Activated naive CD8-positive, alpha-beta T cell treated with anti-CD3 and anti-CD28 coated beads for 36 hours (primary cell): ENCODE results near the gene VSTM5. TPM values are rescaled to one million over a fixed set of nuclear protein-coding genes. Genes with fewer than 3 reads are reported as not detected.
"Not testable (repeated sequence)": the region's sequence is repeated elsewhere in the genome, so short reads cannot be mapped to it uniquely, and the experiment has no call there.

ENCODE experiments used
- DNase-seq: peaks from one replicate; pipeline ENCODE4 v3.0.0; 2021
- H3K27ac Mint-ChIP-seq: one replicate; pipeline ENCODE4 v1.8.0; 2022; ENCODE audit warnings: mild to moderate bottlenecking, moderate library complexity, mixed read lengths
- H3K27me3 Mint-ChIP-seq: one replicate; pipeline ENCODE4 v1.8.0; 2022; ENCODE audit warnings: mild to moderate bottlenecking, mixed read lengths
- H3K36me3 Mint-ChIP-seq: one replicate; pipeline ENCODE4 v1.8.0; 2021; ENCODE audit warnings: mild to moderate bottlenecking, mixed read lengths
- H3K4me1 Mint-ChIP-seq: one replicate; pipeline ENCODE4 v1.8.0; 2021; ENCODE audit warnings: mixed read lengths
- H3K4me3 Mint-ChIP-seq: one replicate; pipeline ENCODE4 v1.8.0; 2022; ENCODE audit warnings: mild to moderate bottlenecking, moderate library complexity, mixed read lengths
- H3K9me3 Mint-ChIP-seq: one replicate; pipeline ENCODE4 v1.8.0; 2022; ENCODE audit warnings: mixed read lengths
- total RNA-seq, 2 experiments: library from RNA; stranded (reverse); gene quantifications; one replicate each; pipeline ENCODE4 v1.2.3, GENCODE V29; 2021

The VSTM5 gene
- not detected for total RNA-seq

DNA sequence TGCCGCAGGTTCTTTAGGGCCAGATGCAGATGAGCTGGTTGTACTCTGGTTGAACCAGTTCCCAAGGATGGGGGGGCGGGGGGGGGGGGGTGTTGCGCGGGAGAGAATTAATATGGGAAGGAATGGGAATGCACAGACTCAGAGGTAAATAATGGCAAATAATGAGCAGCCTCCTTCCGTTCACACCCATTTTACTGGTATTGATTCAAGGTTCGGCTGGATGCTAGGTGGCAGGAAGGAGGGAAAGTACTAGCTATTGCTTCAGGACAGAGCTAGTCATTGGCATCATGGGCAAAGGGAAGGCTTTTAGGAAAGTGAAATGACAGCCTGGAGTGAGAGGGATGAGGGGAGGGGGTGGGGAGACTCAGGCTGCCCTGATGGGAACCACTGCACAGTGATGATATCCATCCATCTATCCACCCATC is at the start of gene VSTM5:
TSS of gene VSTM5 (minus strand) at position 25 of the 425 bp plus-strand sequence. CDS start 116 bp downstream, outside the sequence.
- no peak for DNase-seq
- Mint-ChIP-seq H3K9me3 (no peaks in the 10 kb centered on the region), H3K36me3 (no peaks in the 10 kb centered on the region), H3K27ac (no peak within 1 kb of the TSS), H3K27me3 (peaks cover 31% of the 10 kb centered on the region), H3K4me1 (peaks cover 3% of the 10 kb centered on the region), H3K4me3 (no peak within 1 kb of the TSS)

DNA sequence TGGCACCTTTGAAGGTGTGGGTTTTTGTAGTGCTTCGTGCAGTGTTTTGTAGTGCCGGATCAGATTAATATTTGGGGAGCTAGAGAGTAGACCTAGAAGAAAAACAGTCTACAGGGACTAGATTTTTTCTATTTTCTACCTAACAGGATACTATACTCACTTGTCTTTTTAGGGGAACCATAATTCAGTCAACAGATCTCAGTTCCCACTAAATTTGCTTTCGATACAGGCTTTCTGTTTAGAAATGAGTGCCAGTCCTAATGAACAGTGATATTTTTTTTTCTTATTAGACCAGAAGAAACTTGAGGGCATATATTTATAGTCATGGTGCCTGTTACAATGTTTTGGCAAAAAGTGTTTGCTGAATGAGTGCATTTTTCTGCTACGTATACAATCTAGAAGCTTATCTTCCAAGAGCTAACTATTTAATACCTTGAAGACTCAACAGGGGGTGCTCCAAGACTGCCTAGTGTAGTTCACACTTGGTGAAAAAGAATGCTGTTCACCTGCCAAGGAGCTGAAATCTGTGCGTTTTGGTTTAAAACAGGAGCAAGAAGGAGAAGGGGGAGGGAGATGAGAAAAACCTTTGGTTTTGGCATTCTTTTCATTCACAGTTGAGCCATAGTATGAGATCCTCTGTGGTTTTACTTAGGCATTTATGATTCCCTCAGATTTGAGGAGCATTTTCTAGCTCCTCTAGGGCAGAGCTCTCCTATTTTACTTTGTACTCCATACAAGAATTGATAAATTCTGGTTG is 44.9 kb upstream of the VSTM5 start:
- H3K27ac Mint-ChIP-seq = no peak overlapping the region
- H3K9me3 Mint-ChIP-seq = peaks cover 7% of the 10 kb centered on the region
- H3K36me3 Mint-ChIP-seq = no peaks in the 10 kb centered on the region
- H3K4me3 Mint-ChIP-seq = no peak overlapping the region
- H3K27me3 Mint-ChIP-seq = peaks cover 59% of the 10 kb centered on the region
- H3K4me1 Mint-ChIP-seq = no peaks in the 10 kb centered on the region
- no peak for DNase-seq

- Mint-ChIP-seq H3K27me3 (peaks cover 39% of the 10 kb centered on the region), H3K27ac (no peak overlapping the region), H3K9me3 (peaks cover 4% of the 10 kb centered on the region), H3K36me3 (no peaks in the 10 kb centered on the region), H3K4me1 (no peaks in the 10 kb centered on the region), H3K4me3 (no peak overlapping the region)
- no peak for DNase-seq
Observed at GRCh38 chr11:93890391-93891051, 40.1 kb upstream of the VSTM5 start.

GRCh38 chr11:93887111-93887510 is 36.7 kb upstream of the VSTM5 start:
- no peak for DNase-seq
- Mint-ChIP-seq H3K9me3 (peaks cover 14% of the 10 kb centered on the region), H3K36me3 (no peaks in the 10 kb centered on the region), H3K4me1 (no peaks in the 10 kb centered on the region), H3K4me3 (no peak overlapping the region), H3K27me3 (peaks cover 22% of the 10 kb centered on the region), H3K27ac (no peak overlapping the region)

GRCh38 chr11:93879114-93879513 is 28.7 kb upstream of the VSTM5 start:
- not testable (repeated sequence) for H3K27ac Mint-ChIP-seq, DNase-seq, H3K4me1 Mint-ChIP-seq, H3K36me3 Mint-ChIP-seq, H3K4me3 Mint-ChIP-seq
- H3K9me3 Mint-ChIP-seq = peaks cover 19% of the 10 kb centered on the region
- peaks cover 15% of the 10 kb centered on the region for H3K27me3 Mint-ChIP-seq

GRCh38 chr11:93875637-93876036 is 25.2 kb upstream of the VSTM5 start:
- Mint-ChIP-seq H3K9me3 (no peaks in the 10 kb centered on the region), H3K4me1 (no peaks in the 10 kb centered on the region), H3K36me3 (no peaks in the 10 kb centered on the region), H3K4me3 (no peak overlapping the region), H3K27me3 (peaks cover 15% of the 10 kb centered on the region), H3K27ac (no peak overlapping the region)
- DNase-seq = no peak

GRCh38 chr11:93871526-93871925 is 21.1 kb upstream of the VSTM5 start:
- H3K27me3 Mint-ChIP-seq = peaks cover 7% of the 10 kb centered on the region
- H3K4me1 Mint-ChIP-seq = no peaks in the 10 kb centered on the region
- DNase-seq = no peak
- no peaks in the 10 kb centered on the region for H3K36me3 Mint-ChIP-seq
- H3K4me3 Mint-ChIP-seq = no peak overlapping the region
- no peak overlapping the region for H3K27ac Mint-ChIP-seq
- H3K9me3 Mint-ChIP-seq = no peaks in the 10 kb centered on the region

DNA sequence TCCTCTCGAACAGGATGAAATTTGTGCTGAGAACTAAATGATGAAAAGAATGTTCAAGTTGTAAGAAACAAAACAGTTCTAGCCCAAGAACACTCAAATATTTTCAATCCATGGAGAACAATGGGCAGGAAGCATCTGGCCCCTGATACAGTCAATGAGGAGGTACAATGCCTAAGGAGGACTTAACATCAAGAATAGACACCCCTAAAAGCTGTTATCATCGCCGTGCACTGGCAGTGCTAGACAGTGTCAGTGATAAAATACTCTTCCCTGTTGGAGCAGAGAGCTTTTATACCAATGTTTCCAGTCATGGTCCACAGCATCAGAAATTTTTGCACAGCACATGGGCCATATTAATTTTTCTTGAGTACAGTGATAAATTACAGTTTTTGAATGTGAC is 20.2 kb upstream of the VSTM5 start:
- Mint-ChIP-seq H3K4me1 (no peaks in the 10 kb centered on the region), H3K36me3 (no peaks in the 10 kb centered on the region), H3K4me3 (no peak overlapping the region), H3K27ac (no peak overlapping the region), H3K9me3 (no peaks in the 10 kb centered on the region), H3K27me3 (peaks cover 7% of the 10 kb centered on the region)
- no peak for DNase-seq

DNA sequence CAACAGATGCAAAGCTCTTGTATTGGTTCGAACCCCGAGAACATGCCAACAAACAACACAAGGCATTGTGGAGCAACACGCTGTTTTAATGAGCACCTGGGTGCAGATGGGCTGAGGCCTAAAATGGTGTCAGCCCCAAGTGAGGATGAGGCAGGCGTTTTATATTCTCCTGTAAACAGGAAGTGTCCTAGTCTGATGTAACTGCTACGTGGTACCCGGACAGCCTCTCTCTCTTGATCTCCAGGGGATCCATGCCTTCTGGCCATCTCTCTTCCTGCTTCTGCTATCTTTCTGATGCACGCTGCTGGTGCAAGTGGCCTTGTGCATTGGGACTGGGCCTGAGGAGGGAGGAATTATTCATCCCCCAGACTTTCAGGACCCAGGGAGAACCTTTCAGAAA is 19.4 kb upstream of the VSTM5 start:
- no peaks in the 10 kb centered on the region for H3K36me3 Mint-ChIP-seq
- peaks cover 7% of the 10 kb centered on the region for H3K27me3 Mint-ChIP-seq
- H3K9me3 Mint-ChIP-seq = no peaks in the 10 kb centered on the region
- H3K4me3 Mint-ChIP-seq = no peak overlapping the region
- no peaks in the 10 kb centered on the region for H3K4me1 Mint-ChIP-seq
- no peak for DNase-seq
- H3K27ac Mint-ChIP-seq = no peak overlapping the region

GRCh38 chr11:93868404-93868803 is 18.0 kb upstream of the VSTM5 start:
- H3K4me1 Mint-ChIP-seq, H3K4me3 Mint-ChIP-seq, H3K27me3 Mint-ChIP-seq, H3K36me3 Mint-ChIP-seq, H3K9me3 Mint-ChIP-seq, H3K27ac Mint-ChIP-seq, DNase-seq: not testable (repeated sequence)

DNA sequence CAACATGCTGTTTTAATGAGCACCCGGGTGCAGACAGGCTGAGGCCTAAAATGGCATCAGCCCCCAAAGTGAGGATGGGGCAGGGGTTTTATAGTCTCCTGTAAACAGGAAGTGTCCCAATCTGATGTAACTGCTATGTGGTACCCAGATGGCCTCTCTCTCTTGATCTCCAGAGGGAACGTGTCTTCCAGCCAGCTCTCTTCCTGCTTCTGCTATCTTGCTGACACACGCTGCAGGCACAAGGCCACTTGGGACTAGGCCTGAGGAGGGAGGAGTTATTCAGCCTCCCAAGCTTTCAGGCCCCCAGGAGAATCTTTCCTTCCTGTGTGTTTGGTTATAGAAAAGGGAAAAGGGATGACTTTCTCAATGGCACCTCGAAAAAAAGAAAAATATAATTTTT is 11.4 kb upstream of the VSTM5 start:
- H3K4me3 Mint-ChIP-seq = no peak overlapping the region
- DNase-seq = no peak
- H3K4me1 Mint-ChIP-seq = no peaks in the 10 kb centered on the region
- no peak overlapping the region for H3K27ac Mint-ChIP-seq
- no peaks in the 10 kb centered on the region for H3K36me3 Mint-ChIP-seq
- H3K9me3 Mint-ChIP-seq = no peaks in the 10 kb centered on the region
- no peaks in the 10 kb centered on the region for H3K27me3 Mint-ChIP-seq

- H3K4me1 Mint-ChIP-seq = no peaks in the 10 kb centered on the region
- no peaks in the 10 kb centered on the region for H3K27me3 Mint-ChIP-seq
- no peak for DNase-seq
- no peak overlapping the region for H3K27ac Mint-ChIP-seq
- no peak overlapping the region for H3K4me3 Mint-ChIP-seq
- H3K9me3 Mint-ChIP-seq = no peaks in the 10 kb centered on the region
- no peaks in the 10 kb centered on the region for H3K36me3 Mint-ChIP-seq
Observed at GRCh38 chr11:93858121-93858775, 7.8 kb upstream of the VSTM5 start.

DNA sequence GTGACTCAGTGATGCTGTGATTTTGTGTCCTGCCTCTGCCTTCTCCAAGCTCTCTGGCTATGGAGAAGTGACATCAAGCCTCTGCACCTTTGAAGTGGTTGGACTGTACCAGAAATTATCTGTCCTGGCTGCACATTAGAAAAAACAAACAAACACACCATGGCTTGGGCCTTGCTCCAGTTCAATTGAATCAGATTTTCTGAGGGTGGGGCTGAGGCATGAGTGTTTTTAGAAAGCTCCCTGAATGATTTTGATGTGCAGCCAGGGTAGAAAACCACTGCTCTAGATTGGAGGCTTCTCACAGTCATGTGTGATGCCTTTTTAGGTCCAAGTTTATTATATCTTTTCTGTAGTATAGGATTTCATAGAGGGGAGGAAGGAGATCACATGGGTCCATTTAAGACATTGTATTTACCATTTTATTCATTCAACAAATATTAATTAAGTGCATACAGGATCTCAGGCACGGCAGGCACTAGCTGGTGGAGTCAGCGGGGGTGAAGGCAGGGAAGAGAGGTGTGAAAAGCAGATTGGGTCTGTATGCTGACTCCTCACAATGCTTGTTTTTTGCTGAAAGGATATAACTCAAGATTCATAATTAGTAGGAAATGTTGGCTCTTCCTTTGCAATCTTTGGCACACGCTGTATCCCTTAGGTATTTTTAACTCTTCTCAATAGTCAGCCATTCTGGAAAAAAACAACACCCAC is 7.1 kb upstream of the VSTM5 start:
- Mint-ChIP-seq H3K27me3 (no peaks in the 10 kb centered on the region), H3K9me3 (no peaks in the 10 kb centered on the region), H3K36me3 (no peaks in the 10 kb centered on the region), H3K27ac (no peak overlapping the region), H3K4me3 (no peak overlapping the region), H3K4me1 (no peaks in the 10 kb centered on the region)
- no peak for DNase-seq

DNA sequence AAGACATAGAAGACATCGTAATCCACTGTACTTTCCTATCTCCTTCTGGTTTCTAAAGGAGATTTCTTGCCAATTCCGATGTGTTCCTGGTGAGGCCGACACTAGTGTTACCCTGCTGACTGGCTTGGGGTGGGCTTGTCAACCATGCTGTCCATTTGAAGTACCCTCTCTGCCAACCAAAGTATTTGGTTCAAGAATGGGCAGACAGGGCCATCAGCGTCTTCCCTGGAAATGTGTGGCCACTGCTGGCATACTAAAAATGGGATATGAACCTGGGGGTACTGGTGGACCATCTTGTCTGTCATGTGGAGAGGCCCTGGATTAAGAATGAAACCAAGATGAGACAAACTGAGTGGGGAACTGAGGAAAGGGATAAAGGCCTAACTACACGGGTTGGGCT is 1.8 kb upstream of the VSTM5 start:
- peaks cover 31% of the 10 kb centered on the region for H3K27me3 Mint-ChIP-seq
- no peaks in the 10 kb centered on the region for H3K36me3 Mint-ChIP-seq
- no peak overlapping the region for H3K27ac Mint-ChIP-seq
- no peaks in the 10 kb centered on the region for H3K9me3 Mint-ChIP-seq
- DNase-seq = no peak
- H3K4me3 Mint-ChIP-seq = no peak overlapping the region
- peaks cover 3% of the 10 kb centered on the region for H3K4me1 Mint-ChIP-seq
